K562 (cell line): ENCODE data around the gene ELF1.

ENCODE experiments used
- CHD7 ChIP-seq: fragments of 200-600 bp; sonication (generic); IDR thresholded peaks from one replicate; pipeline ENCODE4 v1.6.1; 2012; ENCODE audit warnings: mild to moderate bottlenecking, low read depth, low read length, inconsistent platforms
- EP300 ChIP-seq: IDR thresholded peaks from 2 replicates; pipeline ENCODE4 v1.6.1; 2012; ENCODE audit warnings: low read length, improper control_type of control experiment
- PHF8 ChIP-seq: fragments of 200-600 bp; sonication (generic); IDR thresholded peaks from 2 replicates; pipeline ENCODE4 v1.6.1; 2012; ENCODE audit warnings: mixed run types, mild to moderate bottlenecking, inconsistent platforms, low read length, moderate library complexity, borderline replicate concordance
- PRMT5 ChIP-seq: sonication (generic); formaldehyde crosslinking; IDR thresholded peaks from 2 replicates; pipeline ENCODE4 v1.5.0; 2020; ENCODE audit warnings: missing genetic modification reagents
- RAD51 ChIP-seq: fragments of 450-650 bp; IDR thresholded peaks from 2 replicates; pipeline ENCODE4 v1.7.1; 2016; ENCODE audit warnings: low read depth, mild to moderate bottlenecking, borderline replicate concordance
- RBBP5 ChIP-seq: fragments of 200-600 bp; sonication (generic); IDR thresholded peaks from 2 replicates; pipeline ENCODE4 v1.6.1; 2012; ENCODE audit warnings: borderline replicate concordance, mild to moderate bottlenecking, low read length, control low read depth, inconsistent platforms; ENCODE audit not compliant: insufficient read depth, poor library complexity, severe bottlenecking
- RNF2 ChIP-seq: sonication (generic); IDR thresholded peaks from 2 replicates; pipeline ENCODE4 v1.6.1; 2016
- TF ChIP-seq, protein P1 (sequence below), 2 experiments: fragments of 450-650 bp; formaldehyde crosslinking in 1 of 2; IDR thresholded peaks; 2 replicates each; pipeline versions ENCODE4 v1.4.0 to v1.6.1; 2014 to 2020; ENCODE audit warnings: mild to moderate bottlenecking in 2 of 2, borderline replicate concordance in 1 of 2, low read depth in 1 of 2
- TF ChIP-seq, protein P2 (sequence below): fragments of 250-450 bp; sonication (Bioruptor Pico); IDR thresholded peaks from 2 replicates; pipeline ENCODE4 v1.4.0; 2020; ENCODE audit warnings: borderline replicate concordance

GRCh38 chr13:40983259-40983658 lies 35.9 kb downstream of the ELF1 start:
- TF ChIP-seq PRMT5 (CRISPR knock-in tag) = no peak
- no peak for TF ChIP-seq RAD51
- TF ChIP-seq CHD7 = no peak
- TF ChIP-seq PHF8 = no peak
- TF ChIP-seq, protein P1, sequence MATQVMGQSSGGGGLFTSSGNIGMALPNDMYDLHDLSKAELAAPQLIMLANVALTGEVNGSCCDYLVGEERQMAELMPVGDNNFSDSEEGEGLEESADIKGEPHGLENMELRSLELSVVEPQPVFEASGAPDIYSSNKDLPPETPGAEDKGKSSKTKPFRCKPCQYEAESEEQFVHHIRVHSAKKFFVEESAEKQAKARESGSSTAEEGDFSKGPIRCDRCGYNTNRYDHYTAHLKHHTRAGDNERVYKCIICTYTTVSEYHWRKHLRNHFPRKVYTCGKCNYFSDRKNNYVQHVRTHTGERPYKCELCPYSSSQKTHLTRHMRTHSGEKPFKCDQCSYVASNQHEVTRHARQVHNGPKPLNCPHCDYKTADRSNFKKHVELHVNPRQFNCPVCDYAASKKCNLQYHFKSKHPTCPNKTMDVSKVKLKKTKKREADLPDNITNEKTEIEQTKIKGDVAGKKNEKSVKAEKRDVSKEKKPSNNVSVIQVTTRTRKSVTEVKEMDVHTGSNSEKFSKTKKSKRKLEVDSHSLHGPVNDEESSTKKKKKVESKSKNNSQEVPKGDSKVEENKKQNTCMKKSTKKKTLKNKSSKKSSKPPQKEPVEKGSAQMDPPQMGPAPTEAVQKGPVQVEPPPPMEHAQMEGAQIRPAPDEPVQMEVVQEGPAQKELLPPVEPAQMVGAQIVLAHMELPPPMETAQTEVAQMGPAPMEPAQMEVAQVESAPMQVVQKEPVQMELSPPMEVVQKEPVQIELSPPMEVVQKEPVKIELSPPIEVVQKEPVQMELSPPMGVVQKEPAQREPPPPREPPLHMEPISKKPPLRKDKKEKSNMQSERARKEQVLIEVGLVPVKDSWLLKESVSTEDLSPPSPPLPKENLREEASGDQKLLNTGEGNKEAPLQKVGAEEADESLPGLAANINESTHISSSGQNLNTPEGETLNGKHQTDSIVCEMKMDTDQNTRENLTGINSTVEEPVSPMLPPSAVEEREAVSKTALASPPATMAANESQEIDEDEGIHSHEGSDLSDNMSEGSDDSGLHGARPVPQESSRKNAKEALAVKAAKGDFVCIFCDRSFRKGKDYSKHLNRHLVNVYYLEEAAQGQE (IDR thresholded peaks at IDR 0.05; ENCODE audit: borderline replicate concordance) = no peak
- TF ChIP-seq, protein P1 (CRISPR knock-in tag; IDR thresholded peaks at IDR 0.05; ENCODE audit: low read depth) = no peak
- TF ChIP-seq RBBP5 = no peak
- no peak for TF ChIP-seq EP300
- TF ChIP-seq, protein P2, sequence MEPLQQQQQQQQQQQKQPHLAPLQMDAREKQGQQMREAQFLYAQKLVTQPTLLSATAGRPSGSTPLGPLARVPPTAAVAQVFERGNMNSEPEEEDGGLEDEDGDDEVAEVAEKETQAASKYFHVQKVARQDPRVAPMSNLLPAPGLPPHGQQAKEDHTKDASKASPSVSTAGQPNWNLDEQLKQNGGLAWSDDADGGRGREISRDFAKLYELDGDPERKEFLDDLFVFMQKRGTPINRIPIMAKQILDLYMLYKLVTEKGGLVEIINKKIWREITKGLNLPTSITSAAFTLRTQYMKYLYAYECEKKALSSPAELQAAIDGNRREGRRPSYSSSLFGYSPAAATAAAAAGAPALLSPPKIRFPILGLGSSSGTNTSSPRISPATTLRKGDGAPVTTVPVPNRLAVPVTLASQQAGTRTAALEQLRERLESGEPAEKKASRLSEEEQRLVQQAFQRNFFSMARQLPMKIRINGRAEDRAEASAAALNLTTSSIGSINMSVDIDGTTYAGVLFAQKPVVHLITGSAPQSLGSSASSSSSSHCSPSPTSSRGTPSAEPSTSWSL (CRISPR knock-in tag) = no peak
- no peak for TF ChIP-seq RNF2
